ENCODE data around the gene RPA4. TPM values are rescaled to one million over a fixed set of nuclear protein-coding genes. Genes with fewer than 3 reads are reported as not detected.

The RPA4 gene
- total RNA-seq, 1 experiment from 2014 or later: 1.9 TPM

Other genes with a start within 250 kb of the RPA4 start
- gene DIAPH2, start 199.1 kb upstream of the RPA4 start, total RNA-seq (2014; rRNA removed; shearing (Covaris generic)): 8.0 and 8.8 TPM in 2 replicates

Data from HT-29 (cell line).